ENCODE measurements around the gene SREBF1. TPM values are rescaled to one million over a fixed set of nuclear protein-coding genes. Genes with fewer than 3 reads are reported as not detected.
A peak's percentile ranks its signal among the peaks of the same experiment; 100 is the strongest.

The SREBF1 gene
- total and polyA plus RNA-seq, 2 of the 4 experiments (the other 2 are of a cell fraction) = 3.4 to 20.4 TPM

DNA sequence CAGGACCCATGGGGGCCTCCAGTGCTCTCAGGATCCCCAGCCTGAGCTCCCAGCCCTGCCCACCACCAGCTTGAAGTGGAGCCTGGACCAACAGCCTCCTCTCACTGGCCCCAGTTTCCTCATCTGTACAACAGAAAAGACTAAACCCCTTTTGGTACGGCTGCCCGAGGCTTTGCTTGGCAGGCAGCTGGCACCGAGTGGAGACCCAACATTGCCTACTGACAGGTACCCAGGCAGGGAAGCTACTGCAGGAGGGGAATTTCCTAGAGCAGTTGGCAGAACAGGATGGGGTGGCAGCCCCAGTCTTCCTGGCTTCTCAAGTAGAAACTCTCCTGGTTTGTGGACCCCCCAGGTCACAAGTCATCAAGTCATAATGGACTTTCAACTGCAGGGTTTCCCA is 14.2 kb downstream of the SREBF1 start:
- H3K27ac ChIP-seq (ENCODE audit: insufficient read depth, low read length) = no peak overlapping the region; the same call in 1 of the 2 replicates
- WGBS, 2 experiments (ENCODE audit: extremely low coverage in 2 of 2, insufficient read length in 1 of 2) = 100% methylated on average over 1 of the region's 3 CpGs; no CpG with 5 or more reads in 1 of the 2 experiments

More for the DNA sequence above, 14.2 kb downstream of the SREBF1 start:
- no peak for ATAC-seq (ENCODE audit: low read depth)
- Histone ChIP-seq H2BK120ac (ENCODE audit: low read depth, low read length) (peak overlapping the region; percentile 47; the same call in 1 of the 2 replicates), H3K4me1 (ENCODE audit: control insufficient read depth, insufficient read depth, low read length) (peaks cover 57% of the 10 kb centered on the region), H4K20me1 (ENCODE audit: insufficient read depth, low read length) (peaks cover 85% of the 10 kb centered on the region), H4K8ac (ENCODE audit: low read depth in 2 of 2, low read length in 2 of 2) (no peak overlapping the region; a peak in 1 of 4 replicates), H3K4ac (ENCODE audit: low read depth, low read length) (peak overlapping the region; percentile 58), H3K18ac (ENCODE audit: low read depth, low read length) (peak overlapping the region; percentile 5; the same call in 1 of the 2 replicates), H3K36me3 (ENCODE audit: control insufficient read depth, insufficient read depth, low read length) (peaks cover 22% of the 10 kb centered on the region), H3K23ac (ENCODE audit: low read depth, low read length) (peak overlapping the region; percentile 68), H2BK15ac (ENCODE audit: low read depth, low read length) (no peak overlapping the region), H3K9me3 (ENCODE audit: control insufficient read depth, insufficient read depth, low read length) (no peaks in the 10 kb centered on the region), H3K79me1 (ENCODE audit: low read depth in 1 of 2, low read length in 2 of 2) (peaks cover 41 to 97% of the 10 kb centered on the region in 2 experiments), H2BK5ac (ENCODE audit: low read depth, low read length, poor library complexity, severe bottlenecking) (no peak overlapping the region), H3K9me1 (ENCODE audit: insufficient read depth, low read length) (peaks cover 42% of the 10 kb centered on the region), H3K4me2 (ENCODE audit: low read depth, low read length) (peak overlapping the region; percentile 93; the same call in 1 of the 2 replicates), H4K5ac (ENCODE audit: low read depth, low read length) (no peak overlapping the region), H3K14ac (replicated peaks; ENCODE audit: low read depth, low read length) (peak overlapping the region; percentile 40; the same call in 1 of the 2 replicates), H2AK9ac (replicated peaks; ENCODE audit: low read depth, low read length, poor library complexity) (peak overlapping the region; percentile 83), H2AFZ (replicated peaks; ENCODE audit: low read length, poor library complexity) (no peak overlapping the region), H3K56ac (ENCODE audit: extremely low read depth, insufficient read depth, low read length) (no peak overlapping the region), H2BK20ac (ENCODE audit: low read depth, low read length) (peak overlapping the region; percentile 35; the same call in 1 of the 2 replicates), H3K27me3 (ENCODE audit: control insufficient read depth, insufficient read depth, low read length) (no peaks in the 10 kb centered on the region), H2AK5ac (ENCODE audit: low read depth, low read length) (peak overlapping the region; percentile 51; the same call in 1 of the 2 replicates), H4K91ac (ENCODE audit: insufficient read depth, low read depth, low read length) (no peak overlapping the region; the same call in 1 of the 2 replicates), H3K4me3 (ENCODE audit: insufficient read depth, low read depth, low read length) (no peak overlapping the region), H3K9ac (ENCODE audit: low read depth, low read length) (no peak overlapping the region; the same call in 1 of the 2 replicates)
- intact Hi-C loops (cut with micrococcal nuclease) (no loop called here), in situ Hi-C loops (cut with MboI; ENCODE audit: low sequenced_read_pairs) (no loop called here), dilution Hi-C loops (cut with HindIII; ENCODE audit: low sequenced_read_pairs, unreplicated experiment) (no loop called here)
- TF ChIP-seq, protein P1, sequence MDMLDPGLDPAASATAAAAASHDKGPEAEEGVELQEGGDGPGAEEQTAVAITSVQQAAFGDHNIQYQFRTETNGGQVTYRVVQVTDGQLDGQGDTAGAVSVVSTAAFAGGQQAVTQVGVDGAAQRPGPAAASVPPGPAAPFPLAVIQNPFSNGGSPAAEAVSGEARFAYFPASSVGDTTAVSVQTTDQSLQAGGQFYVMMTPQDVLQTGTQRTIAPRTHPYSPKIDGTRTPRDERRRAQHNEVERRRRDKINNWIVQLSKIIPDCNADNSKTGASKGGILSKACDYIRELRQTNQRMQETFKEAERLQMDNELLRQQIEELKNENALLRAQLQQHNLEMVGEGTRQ (IDR thresholded peaks at IDR 0.05; ENCODE audit: low read depth, low read length) = no peak
- TF ChIP-seq, protein P2, sequence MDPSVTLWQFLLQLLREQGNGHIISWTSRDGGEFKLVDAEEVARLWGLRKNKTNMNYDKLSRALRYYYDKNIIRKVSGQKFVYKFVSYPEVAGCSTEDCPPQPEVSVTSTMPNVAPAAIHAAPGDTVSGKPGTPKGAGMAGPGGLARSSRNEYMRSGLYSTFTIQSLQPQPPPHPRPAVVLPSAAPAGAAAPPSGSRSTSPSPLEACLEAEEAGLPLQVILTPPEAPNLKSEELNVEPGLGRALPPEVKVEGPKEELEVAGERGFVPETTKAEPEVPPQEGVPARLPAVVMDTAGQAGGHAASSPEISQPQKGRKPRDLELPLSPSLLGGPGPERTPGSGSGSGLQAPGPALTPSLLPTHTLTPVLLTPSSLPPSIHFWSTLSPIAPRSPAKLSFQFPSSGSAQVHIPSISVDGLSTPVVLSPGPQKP (IDR thresholded peaks at IDR 0.05; ENCODE audit: borderline replicate concordance, low read depth, low read length) = no peak
- TF ChIP-seq RCOR1 (IDR thresholded peaks at IDR 0.05; ENCODE audit: insufficient replicate concordance, low read length) = no peak
- TF ChIP-seq RFX5 (IDR thresholded peaks at IDR 0.05; ENCODE audit: low read depth, low read length) = no peak
- TF ChIP-seq MAFK (IDR thresholded peaks at IDR 0.05; ENCODE audit: low read depth, low read length) = no peak
- no peak for DNase-seq
- POLR2A ChIA-PET (ENCODE audit: unreplicated experiment) = no interaction called here
- CTCF ChIA-PET = no interaction called here
- no TSS peak for BruUV-seq (replicated peaks)

Measured in IMR-90 (cell line).